Activated CD4-positive, alpha-beta T cell treated with anti-CD3 and anti-CD28 coated beads, Interleukin-2, amount 10 ng/mL, durations not matched to agents 7 days and 5 days (primary cell): ENCODE data around the gene PLEKHG4. TPM values are rescaled to one million over a fixed set of nuclear protein-coding genes. Genes with fewer than 3 reads are reported as not detected.
A peak's percentile ranks its signal among the peaks of the same experiment; 100 is the strongest.

Source experiments
- CTCF ChIA-PET: fragments of 350-600 bp; sonication (Branson Sonifier 250); formaldehyde crosslinking; loops from one replicate; lab custom pipeline; 2021; ENCODE audit warnings: antibody characterized with exemption; lab: Charles Lee
- POLR2A ChIA-PET: fragments of 350-600 bp; sonication (Branson Sonifier 250); formaldehyde crosslinking; loops from one replicate; lab custom pipeline; 2021; ENCODE audit warnings: antibody characterized with exemption; lab: Charles Lee
- DNase-seq: peaks from one replicate; pipeline ENCODE4 v3.0.0-alpha.2; 2020
- H3K27ac Mint-ChIP-seq: one replicate; pipeline ENCODE4 v1.8.0; 2021; ENCODE audit warnings: mild to moderate bottlenecking, moderate library complexity, mixed read lengths
- H3K27me3 Mint-ChIP-seq: one replicate; pipeline ENCODE4 v1.8.0; 2021; ENCODE audit warnings: mixed read lengths
- H3K36me3 Mint-ChIP-seq: one replicate; pipeline ENCODE4 v1.8.0; 2021; ENCODE audit warnings: low read depth, mixed read lengths
- H3K4me1 Mint-ChIP-seq: one replicate; pipeline ENCODE4 v1.8.0; 2021; ENCODE audit warnings: mixed read lengths
- H3K4me3 Mint-ChIP-seq: one replicate; pipeline ENCODE4 v1.8.0; 2021; ENCODE audit warnings: mild to moderate bottlenecking, moderate library complexity, mixed read lengths
- H3K9me3 Mint-ChIP-seq: one replicate; pipeline ENCODE4 v1.8.0; 2021; ENCODE audit warnings: mixed read lengths
- total RNA-seq, 2 experiments: library from RNA; stranded (reverse); gene quantifications; one replicate each; pipeline ENCODE4 v1.2.3, GENCODE V29; 2021

The PLEKHG4 gene, protein sequence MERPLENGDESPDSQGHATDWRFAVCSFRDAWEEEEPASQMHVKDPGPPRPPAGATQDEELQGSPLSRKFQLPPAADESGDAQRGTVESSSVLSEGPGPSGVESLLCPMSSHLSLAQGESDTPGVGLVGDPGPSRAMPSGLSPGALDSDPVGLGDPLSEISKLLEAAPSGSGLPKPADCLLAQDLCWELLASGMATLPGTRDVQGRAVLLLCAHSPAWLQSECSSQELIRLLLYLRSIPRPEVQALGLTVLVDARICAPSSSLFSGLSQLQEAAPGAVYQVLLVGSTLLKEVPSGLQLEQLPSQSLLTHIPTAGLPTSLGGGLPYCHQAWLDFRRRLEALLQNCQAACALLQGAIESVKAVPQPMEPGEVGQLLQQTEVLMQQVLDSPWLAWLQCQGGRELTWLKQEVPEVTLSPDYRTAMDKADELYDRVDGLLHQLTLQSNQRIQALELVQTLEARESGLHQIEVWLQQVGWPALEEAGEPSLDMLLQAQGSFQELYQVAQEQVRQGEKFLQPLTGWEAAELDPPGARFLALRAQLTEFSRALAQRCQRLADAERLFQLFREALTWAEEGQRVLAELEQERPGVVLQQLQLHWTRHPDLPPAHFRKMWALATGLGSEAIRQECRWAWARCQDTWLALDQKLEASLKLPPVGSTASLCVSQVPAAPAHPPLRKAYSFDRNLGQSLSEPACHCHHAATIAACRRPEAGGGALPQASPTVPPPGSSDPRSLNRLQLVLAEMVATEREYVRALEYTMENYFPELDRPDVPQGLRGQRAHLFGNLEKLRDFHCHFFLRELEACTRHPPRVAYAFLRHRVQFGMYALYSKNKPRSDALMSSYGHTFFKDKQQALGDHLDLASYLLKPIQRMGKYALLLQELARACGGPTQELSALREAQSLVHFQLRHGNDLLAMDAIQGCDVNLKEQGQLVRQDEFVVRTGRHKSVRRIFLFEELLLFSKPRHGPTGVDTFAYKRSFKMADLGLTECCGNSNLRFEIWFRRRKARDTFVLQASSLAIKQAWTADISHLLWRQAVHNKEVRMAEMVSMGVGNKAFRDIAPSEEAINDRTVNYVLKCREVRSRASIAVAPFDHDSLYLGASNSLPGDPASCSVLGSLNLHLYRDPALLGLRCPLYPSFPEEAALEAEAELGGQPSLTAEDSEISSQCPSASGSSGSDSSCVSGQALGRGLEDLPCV
- 10 to 100 TPM; 15.7 TPM for total RNA-seq

DNA sequence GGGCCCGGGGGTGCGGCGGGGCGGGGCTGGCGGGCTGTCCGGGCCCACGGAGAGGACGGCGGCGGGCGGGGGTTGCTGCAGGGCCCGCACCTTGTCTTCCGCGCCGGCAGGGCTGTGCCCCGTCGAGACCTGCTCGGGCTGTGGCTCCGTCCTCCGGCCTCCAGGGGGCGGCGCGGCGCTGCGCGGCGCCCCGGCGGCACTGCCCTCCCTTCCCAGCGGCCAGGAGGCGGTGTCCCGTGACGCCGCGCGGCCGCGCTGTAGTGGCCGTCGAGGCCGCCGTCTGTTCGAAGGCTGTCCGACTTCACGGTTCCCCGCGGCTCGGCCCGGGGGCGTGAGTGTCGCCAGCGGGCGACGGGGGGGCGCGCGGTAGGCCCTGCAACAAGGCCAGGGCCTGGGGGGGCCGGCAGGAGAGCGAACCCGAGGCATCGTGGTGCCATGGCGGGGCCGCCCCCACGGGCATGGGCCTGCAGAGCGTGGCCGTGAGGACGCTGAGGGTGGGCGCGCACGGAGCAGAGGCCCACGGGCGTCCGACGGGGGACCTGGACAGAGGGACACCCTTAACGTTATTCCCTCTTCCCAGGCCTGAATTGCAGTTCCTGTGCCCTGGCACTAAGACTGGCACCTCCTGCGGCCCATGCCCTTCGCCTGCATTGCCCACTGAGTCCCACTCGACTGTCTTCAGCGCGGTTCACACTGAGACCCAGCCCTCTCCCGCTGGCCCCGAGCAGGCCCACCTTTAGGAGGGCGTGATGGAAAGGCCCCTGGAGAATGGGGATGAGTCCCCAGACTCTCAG is at the start of gene PLEKHG4:
Gene PLEKHG4, plus strand, starts transcription at position 237 of the 794 bp plus-strand sequence. Its CDS starts 513 bp downstream, at position 750.
- H3K4me1 Mint-ChIP-seq: peaks cover 17% of the 10 kb centered on the region
- H3K27ac Mint-ChIP-seq: peak within 1 kb of the TSS; percentile 89
- H3K27me3 Mint-ChIP-seq: no peaks in the 10 kb centered on the region
- peaks cover 13% of the 10 kb centered on the region for H3K36me3 Mint-ChIP-seq
- H3K4me3 Mint-ChIP-seq: peak within 1 kb of the TSS; percentile 78
- ChIA-PET POLR2A (no interaction called here), CTCF (interaction anchor here (0.6 to 1.7 kb wide), 8 partner anchors 9 to 354 kb away, joined by 3 to 10 read pairs (median 5); partner anchors contain the start of genes KCTD19 and LRRC36)
- peak; percentile 85 for DNase-seq
- no peaks in the 10 kb centered on the region for H3K9me3 Mint-ChIP-seq

DNA sequence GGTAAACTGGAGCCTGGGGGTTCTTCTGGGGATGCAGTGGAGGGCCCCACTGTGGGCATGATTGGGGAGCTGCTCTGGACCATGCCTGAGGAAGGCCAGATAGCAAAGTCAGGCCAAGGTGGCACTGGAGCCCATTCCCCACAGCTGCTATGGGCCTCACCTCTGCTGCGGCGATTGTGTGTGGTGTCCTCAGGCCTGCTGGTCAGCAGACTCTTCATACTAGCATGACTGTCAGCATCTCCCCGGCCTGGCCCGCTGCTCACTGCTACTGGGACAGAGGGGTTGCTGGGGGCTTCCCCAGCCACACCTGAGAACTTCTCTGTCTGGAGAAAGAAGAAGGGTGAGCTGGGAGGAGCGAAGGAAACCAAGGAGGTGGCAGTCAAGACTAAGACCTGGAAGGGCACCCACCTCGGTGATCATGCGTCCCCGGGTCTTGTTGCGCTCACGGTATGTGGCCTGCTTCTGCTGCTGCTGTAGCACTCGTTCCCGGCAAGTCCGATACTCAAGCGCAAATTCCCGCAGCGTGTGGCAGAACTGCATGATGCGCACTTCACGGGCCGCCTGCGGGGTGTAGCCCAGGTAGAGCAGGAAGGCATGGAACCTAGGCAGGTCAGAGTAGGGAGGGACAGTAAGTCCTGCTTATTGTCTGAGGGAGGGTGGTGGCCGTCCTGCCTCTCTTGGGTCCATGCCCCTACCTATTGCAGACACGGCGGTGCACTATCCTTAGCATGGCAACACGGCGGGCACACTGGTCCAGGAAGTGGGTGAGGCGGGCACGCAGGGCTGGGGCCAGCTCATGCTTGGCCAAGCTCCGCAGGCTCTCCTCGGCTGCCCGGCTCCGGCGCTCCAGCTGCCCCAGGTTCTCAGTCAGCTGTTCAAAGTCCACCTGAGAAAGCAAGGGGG is 49.2 kb upstream of the PLEKHG4 start:
- Mint-ChIP-seq H3K9me3 (no peaks in the 10 kb centered on the region), H3K4me1 (peaks cover 31% of the 10 kb centered on the region), H3K27ac (peak overlapping the region; percentile 9), H3K4me3 (no peak overlapping the region), H3K36me3 (peaks cover 25% of the 10 kb centered on the region), H3K27me3 (no peaks in the 10 kb centered on the region)
- CTCF ChIA-PET: interaction anchor here (0.5 to 1.1 kb wide), 4 partner anchors 9 to 493 kb away, joined by 3 to 4 read pairs (median 3); partner anchors contain the start of gene E2F4
- no peak for DNase-seq
- POLR2A ChIA-PET: no interaction called here

DNA sequence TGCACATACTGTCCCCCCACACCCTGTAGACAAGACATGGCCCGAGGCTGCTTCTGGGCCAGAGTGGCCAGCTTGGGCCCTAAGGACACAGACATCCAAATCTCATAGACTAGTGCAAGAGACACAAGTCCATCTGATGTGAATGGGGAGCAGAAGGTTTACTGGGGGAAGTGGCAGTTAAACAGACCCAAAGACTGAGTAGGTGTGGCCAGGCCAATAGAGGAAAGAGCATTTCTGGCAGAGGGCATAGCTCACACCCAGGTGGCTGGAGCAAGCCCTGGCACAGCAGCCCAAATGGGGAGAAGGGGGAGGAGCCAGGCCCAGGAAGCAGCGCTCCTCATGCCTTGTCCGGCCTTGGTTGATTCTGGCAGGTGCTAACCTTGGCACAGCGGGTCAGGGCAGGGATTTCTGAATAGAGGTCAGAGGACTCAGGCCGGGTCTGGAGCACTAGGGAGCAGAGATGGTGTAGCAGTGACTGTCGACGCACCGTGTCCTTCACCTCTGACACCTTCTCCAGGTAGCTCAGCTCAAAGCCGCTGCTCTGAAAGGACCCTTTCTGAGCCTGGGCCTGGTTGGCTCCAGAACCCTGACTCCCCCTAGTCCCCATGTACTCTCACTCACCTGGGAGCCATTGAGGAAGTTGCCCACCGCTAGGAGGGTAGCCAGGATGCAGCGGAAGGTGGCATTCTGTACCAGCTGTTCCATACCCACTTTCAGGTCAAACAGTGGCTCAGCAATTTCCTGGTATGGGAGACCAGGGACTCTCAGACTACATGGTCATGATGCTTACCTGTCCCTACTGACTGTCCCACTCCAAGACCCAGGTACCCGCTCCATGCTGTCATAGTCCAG is 48.3 kb upstream of the PLEKHG4 start:
- peaks cover 23% of the 10 kb centered on the region for H3K4me1 Mint-ChIP-seq

DNA sequence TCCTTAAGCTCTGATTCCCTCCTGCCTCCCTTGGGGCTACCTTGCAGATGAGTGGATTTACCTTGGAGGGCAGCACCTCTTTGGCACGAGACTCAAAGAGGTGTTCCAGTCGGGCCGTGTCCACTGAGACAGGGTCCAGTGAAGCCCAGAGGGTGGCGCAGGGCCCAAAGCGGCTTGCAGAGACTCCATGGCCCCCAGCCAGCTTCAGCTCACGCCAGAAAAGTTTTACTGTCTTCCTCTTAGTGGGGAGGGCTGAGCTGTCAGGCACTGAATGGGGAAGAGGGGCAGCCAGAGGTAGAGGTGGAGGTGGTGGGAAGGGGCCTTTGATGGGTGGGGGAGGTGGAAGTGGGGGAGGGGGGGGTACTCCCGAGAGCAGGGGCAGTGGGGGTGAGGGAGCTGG is 45.7 kb upstream of the PLEKHG4 start:
- H3K4me3 Mint-ChIP-seq: no peak overlapping the region
- H3K36me3 Mint-ChIP-seq: peaks cover 35% of the 10 kb centered on the region
- ChIA-PET CTCF (interaction anchor here (0.6 to 2.2 kb wide), 3 partner anchors 8 to 60 kb away, joined by 3 to 8 read pairs (median 4); no protein-coding TSS in a partner anchor), POLR2A (no interaction called here)
- no peak overlapping the region for H3K27ac Mint-ChIP-seq
- no peaks in the 10 kb centered on the region for H3K27me3 Mint-ChIP-seq
- H3K4me1 Mint-ChIP-seq: peaks cover 11% of the 10 kb centered on the region
- H3K9me3 Mint-ChIP-seq: no peaks in the 10 kb centered on the region
- no peak for DNase-seq

More for the DNA sequence above, 48.3 kb upstream of the PLEKHG4 start:
- DNase-seq: no peak
- Mint-ChIP-seq H3K4me3 (no peak overlapping the region), H3K27ac (no peak overlapping the region), H3K36me3 (peaks cover 26% of the 10 kb centered on the region), H3K9me3 (no peaks in the 10 kb centered on the region), H3K27me3 (no peaks in the 10 kb centered on the region)
- ChIA-PET CTCF (interaction anchor here (0.5 to 1.1 kb wide), 5 partner anchors 13 to 494 kb away, joined by 3 to 4 read pairs (median 3); partner anchors contain the start of genes E2F4 and NAE1), POLR2A (interaction anchor here (1.5 kb wide), 1 partner anchor 13 kb away, joined by 4 read pairs; no protein-coding TSS in a partner anchor)

DNA sequence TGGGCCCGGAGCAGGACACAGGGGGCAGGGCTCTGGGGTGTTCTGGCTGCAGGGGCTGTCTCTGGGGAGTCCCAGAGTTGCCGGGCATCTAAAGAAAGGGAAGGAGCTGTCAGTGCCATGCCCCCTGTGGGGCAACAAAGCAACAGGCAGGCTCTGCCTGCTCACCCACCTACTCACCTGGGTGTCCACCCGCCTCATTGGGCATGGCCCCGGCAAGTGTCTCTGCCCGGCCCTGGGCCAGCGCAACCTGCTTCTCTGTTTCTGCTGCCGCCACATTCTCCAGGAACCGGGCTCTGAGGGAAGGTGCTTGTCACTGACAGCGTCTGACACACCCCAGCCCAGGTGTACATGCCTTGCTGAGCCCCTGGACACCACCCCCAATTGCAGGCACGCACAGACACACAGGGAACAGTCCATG is 45.1 kb upstream of the PLEKHG4 start:
- no peak overlapping the region for H3K27ac Mint-ChIP-seq
- ChIA-PET POLR2A (no interaction called here), CTCF (interaction anchor here (0.6 to 2.2 kb wide), 2 partner anchors 10 to 61 kb away, joined by 3 to 8 read pairs; no protein-coding TSS in a partner anchor)
- DNase-seq: no peak
- H3K27me3 Mint-ChIP-seq: no peaks in the 10 kb centered on the region
- H3K4me3 Mint-ChIP-seq: no peak overlapping the region
- H3K36me3 Mint-ChIP-seq: peaks cover 33% of the 10 kb centered on the region
- H3K9me3 Mint-ChIP-seq: no peaks in the 10 kb centered on the region
- peaks cover 11% of the 10 kb centered on the region for H3K4me1 Mint-ChIP-seq

DNA sequence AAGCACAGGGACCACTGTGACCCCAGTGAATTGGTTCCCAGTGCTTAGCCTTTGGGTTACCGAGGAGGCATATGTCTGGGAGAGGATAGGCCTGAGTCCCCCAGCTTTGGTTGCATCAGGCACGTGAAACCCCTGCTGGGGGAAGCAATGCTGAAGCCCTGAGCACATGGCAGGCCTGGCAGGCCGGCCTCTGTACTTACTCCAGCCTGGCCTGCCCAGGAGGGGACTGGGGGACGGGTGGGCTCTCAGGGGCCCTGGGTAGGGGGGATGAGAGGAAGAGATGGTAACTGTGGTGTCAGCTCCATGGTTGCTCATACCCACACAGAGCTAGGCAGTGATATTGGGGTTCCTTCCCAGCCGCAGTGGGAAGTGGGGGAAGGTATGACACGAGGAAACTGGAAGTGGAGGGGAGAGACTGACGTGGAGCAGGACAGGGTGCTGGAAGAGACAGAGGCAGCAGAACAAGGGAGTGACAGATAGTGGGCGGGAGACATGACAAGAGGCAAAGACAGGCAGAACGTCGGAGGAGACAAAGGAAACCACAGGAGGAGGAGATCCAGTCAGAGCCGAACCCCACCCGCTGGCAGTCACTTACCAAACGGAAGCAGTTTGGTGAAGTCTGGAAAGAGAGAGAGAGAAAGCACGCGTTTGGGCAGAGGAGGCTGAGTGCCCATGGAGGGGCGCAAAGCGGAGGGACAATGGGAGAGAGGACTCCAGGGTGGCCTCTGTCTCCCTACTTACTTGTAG is 43.3 kb upstream of the PLEKHG4 start:
- CTCF ChIA-PET: interaction anchor here (0.8 to 2.2 kb wide), 4 partner anchors 8 to 50 kb away, joined by 3 to 8 read pairs (median 4); no protein-coding TSS in a partner anchor
- Mint-ChIP-seq H3K27me3 (no peaks in the 10 kb centered on the region), H3K4me3 (peak overlapping the region; percentile 55), H3K36me3 (peaks cover 21% of the 10 kb centered on the region), H3K4me1 (peaks cover 11% of the 10 kb centered on the region), H3K27ac (peak overlapping the region; percentile 92), H3K9me3 (no peaks in the 10 kb centered on the region)
- peak; percentile 62 for DNase-seq
- POLR2A ChIA-PET: no interaction called here

DNA sequence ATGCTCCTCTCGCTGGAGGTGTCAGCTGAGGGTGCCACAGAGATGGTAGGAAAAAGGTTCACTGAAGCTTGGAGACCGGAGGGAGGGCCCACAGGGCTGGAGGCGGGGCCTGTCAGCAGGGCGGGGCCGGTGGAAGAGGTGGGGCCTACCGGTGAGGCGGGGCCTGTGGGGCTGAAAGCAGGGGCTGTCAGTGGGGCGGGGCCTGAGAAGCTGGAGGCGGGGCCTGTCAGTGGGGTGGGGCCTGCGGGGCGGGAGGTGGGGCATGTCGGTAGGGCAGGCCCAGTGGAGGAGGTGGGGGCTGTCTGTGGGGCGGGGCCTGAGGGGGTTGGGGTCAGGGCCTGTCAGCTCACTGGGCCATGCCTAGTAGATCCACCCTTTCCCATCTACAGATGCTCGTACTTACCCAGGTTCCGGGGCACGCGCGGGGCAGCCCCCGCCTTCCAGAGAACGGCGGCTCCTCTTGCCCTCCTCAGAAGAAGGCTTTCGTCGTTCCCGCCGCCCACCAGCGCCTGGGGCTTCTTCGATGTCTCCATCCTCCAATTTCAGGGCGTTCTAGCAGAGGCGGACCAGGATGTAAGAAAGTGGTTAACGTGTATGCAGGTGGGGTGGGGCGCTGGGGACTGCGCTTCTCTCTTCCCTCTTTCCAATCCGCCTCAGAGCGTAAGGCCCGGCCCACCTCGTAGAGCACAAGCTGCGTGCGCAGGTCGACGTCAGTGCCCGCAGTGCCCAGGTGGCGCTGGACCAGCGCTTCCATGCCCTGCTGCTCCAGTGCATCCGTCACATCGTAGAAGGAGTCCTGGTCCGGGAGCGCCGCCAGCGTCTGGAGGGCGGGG is 42.6 kb upstream of the PLEKHG4 start:
- peak overlapping the region; percentile 92 for H3K27ac Mint-ChIP-seq
- peaks cover 15% of the 10 kb centered on the region for H3K4me1 Mint-ChIP-seq
- peaks cover 20% of the 10 kb centered on the region for H3K36me3 Mint-ChIP-seq
- ChIA-PET POLR2A (no interaction called here), CTCF (interaction anchor here (0.6 to 3.3 kb wide), 5 partner anchors 9 to 51 kb away, joined by 3 to 20 read pairs (median 4); partner anchors contain the start of genes FHOD1, SLC9A5 and TMEM208)
- peak overlapping the region; percentile 55 for H3K4me3 Mint-ChIP-seq
- no peaks in the 10 kb centered on the region for H3K9me3 Mint-ChIP-seq
- H3K27me3 Mint-ChIP-seq: no peaks in the 10 kb centered on the region
- peak; percentile 76 for DNase-seq

DNA sequence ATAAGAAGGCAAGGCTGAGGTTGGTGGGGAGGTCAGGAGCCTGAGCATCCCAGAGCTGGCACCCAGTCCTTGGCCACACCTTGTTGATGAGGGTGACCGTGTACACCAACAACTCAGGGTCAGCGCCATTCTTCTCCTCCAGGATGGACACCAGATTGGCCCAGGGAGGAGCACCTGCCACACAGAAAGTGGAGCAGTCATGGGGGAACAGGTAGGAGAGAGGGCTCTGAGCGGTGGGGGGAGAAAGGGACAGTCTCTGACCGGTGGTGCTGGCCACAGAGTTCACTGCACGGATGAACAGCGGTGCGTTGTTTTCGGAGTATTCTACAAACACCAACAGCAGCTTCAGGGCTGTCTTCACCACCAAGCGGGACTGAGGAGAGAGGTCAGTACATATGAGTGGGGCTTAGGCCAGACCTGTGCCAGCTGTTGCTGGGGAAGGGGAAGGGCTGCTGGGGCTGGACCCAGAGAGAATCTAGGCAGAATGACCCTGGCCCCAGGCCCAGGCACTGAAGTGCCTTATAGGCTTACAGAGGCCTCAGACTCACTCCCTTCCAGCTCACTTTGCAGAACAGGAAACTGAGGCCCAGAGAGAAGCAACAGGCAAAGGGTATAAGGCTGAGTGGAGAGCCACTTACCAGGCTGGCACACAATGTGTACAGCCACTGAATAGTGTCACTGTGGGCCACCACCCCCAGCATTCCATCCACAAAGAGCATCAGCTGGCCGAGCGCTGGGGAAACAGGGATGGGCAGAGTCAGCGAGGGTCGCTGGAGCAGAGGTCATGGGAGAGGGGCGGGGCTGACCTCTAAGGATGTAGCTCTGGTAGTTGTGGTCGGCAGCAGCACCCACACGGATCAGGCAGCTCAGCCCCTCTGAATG is 41.7 kb upstream of the PLEKHG4 start:
- no peak overlapping the region for H3K4me3 Mint-ChIP-seq
- peaks cover 18% of the 10 kb centered on the region for H3K4me1 Mint-ChIP-seq
- DNase-seq: no peak
- no peak overlapping the region for H3K27ac Mint-ChIP-seq
- POLR2A ChIA-PET: no interaction called here
- no peaks in the 10 kb centered on the region for H3K27me3 Mint-ChIP-seq
- no peaks in the 10 kb centered on the region for H3K9me3 Mint-ChIP-seq
- peaks cover 20% of the 10 kb centered on the region for H3K36me3 Mint-ChIP-seq
- CTCF ChIA-PET: interaction anchor here (0.6 to 3.3 kb wide), 3 partner anchors 10 to 20 kb away, joined by 3 to 20 read pairs (median 18); partner anchors contain the start of genes FHOD1, SLC9A5 and TMEM208
